Inferior parietal cortex (tissue), 1 donor: ENCODE data around the gene IL15.
"Not testable (repeated sequence)": the region's sequence is repeated elsewhere in the genome, so short reads cannot be mapped to it uniquely, and the experiment has no call there.

Experiments
- DNase-seq: peaks from one replicate; pipeline ENCODE4 v3.0.0-alpha.2; 2016; ENCODE audit errors: extremely low spot score

The IL15 gene

DNA sequence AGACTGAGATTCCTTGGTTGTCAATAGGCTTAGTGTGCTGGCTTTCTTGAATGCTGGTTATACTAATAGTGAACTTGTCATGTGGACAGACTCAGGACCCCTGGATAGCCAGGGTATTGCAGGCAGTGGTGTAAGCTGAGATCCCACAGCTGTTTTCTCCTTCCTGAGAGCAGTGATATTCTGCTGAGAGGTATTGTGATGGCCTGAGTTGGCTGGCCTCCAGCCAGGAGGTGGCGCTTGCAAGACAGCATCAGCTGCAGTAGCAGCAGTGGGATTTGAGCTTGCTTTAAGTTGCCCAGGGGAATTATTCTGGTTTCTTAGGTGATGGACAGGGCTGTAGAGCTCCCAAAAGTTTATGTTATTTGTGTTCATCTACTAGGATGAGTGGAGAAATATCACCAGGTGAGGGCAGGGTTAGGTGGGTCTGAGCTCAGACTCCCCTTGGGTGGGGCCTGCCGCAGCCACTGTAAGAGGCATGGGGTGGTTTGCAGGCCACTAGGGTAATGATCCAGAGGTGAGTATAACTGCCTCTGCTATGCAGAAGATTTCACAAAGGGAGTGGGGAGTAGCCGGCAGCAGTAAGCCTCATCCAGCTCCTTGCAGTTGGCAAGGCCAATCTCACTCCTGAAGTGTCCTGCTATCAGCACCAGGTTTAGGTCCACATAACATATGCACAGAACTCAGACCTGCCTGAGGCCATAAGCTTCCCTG lies 66.2 kb downstream of the IL15 start:
- DNase-seq = no peak

DNA sequence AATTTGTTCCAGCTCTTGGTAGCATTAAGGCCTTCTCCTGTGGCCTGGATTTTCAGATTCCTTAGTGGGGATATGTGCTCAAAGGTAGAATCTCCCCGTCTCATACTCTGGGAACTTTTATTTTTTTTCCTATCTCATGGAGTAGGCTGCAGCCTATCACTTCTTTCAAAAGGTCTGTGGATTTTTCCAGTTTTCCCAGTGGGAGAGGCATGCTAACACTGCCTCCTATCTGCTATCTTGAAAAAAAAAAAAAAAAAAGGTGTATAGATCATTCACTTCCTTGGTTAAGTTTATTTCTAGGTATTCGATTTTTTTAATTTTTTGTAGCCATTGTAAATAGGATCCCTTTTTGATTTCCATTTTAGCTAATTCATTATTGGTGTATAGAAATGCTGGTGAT lies 67.1 kb downstream of the IL15 start:
- DNase-seq = no peak

DNA sequence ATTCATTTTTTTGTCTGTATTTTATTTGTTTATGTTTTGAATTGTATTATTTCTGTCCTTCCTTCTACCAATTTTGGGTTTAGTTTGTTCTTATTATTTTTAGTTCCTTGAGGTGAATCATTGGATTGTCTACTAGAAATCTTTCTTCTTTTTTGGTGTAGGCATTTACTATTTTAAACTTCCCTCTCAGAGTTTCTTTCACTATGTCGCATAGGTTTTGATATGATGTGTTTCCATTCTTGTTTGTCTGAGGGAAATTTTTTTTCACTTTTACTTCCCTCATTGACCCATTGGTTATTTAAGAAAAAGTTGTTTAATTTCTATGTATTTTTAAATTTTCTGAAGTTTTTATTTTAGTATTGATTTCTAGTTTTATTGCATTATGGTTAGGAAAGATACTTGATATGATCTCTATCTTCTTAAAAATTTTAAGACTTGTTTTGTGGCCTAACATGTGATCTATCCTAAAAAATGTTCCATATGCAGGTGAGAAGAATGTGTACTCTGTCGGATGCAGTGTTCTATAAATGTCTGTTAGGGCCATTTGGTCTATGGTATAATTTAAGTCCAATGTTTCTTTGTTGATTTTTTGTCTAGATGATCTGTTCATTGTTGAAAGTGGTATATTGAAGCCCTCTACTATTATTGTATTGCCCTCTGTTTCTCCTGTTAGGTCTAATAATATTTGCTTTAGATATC lies 68.8 kb downstream of the IL15 start:
- DNase-seq = no peak

DNA sequence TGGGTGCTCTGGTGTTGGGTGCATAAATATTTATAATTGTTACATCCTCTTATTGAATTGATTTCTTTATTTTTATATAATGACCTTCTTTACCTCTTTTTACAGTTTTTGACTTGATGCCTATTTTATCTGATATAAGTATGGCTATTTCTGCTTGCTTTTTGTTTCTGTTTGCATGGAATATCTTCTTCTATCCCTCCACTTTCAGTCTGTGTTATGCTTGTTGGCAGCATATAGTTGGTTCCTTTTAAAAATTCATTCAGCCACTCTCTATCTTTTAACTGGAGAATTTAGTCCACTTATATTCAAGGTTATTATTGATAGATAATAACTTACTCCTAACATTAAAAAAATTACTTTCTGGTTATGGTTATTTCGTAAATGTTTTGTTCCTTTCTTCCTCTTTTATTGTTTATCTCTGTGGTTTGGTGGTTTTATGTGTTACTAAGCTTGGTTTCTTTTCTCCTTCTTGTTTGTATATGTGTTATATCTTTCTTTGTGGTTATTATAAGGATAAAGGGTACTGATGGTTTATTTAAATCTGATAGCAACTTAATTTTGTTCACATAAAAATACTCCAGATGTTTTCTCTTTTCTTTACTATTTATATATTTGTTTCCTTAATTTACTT lies 69.5 kb downstream of the IL15 start:
- no peak for DNase-seq

DNA sequence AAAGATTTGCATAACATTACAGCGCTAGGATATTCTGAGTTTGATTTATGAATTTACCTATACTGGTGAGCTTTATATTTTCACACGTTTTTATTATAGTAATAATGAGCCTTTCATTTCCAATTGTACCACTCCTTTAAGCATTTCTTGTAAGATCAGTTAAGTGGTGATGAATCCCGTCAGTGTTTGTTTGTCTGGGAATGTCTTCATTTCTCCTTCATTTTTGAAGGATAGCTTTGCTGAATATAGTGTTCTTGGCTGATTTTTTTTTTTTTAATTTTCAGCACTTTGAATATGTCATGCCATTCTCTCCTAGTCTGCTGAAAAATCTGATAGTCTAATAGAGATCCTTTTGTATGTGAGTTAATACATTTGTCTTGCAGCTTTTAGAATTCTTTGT lies 70.1 kb downstream of the IL15 start:
- DNase-seq = no peak

DNA sequence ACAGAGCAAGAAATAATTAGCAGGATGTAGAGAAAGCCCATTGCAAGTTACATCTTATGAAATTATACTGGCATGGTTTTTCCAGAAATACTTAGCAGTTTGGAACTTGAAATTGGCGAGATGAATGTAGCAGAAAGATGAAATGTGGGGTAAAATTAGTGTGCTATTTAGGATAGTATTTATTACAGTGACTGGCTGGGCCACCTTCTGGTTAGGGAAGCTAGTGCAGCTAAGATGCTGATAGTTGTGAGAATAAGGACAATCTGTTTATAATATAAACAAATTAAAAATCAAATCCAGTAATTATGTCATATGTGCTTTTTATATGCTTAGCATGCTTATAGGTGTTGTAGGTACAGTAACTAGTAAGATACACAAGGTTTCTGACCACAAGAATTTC lies 74.8 kb downstream of the IL15 start:
- DNase-seq = no peak

DNA sequence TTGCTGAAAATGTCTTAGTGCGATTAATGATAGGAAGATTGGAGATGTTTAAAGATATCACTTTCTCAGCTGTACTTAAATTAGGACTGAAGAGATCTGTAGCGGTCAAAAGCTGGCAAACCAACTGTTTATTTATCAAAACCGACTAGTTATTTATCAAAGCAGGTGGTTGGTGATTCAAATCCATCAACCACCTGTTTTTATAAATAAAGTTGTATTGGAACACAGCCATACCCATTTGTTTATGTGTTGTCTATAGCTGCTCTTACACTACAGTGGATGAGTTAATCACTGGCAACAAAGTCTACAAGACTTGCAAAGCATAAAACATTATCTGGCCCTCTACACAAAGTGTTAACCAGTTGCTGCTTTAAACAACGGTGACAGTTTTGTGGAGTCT lies 76.8 kb downstream of the IL15 start:
- no peak for DNase-seq

DNA sequence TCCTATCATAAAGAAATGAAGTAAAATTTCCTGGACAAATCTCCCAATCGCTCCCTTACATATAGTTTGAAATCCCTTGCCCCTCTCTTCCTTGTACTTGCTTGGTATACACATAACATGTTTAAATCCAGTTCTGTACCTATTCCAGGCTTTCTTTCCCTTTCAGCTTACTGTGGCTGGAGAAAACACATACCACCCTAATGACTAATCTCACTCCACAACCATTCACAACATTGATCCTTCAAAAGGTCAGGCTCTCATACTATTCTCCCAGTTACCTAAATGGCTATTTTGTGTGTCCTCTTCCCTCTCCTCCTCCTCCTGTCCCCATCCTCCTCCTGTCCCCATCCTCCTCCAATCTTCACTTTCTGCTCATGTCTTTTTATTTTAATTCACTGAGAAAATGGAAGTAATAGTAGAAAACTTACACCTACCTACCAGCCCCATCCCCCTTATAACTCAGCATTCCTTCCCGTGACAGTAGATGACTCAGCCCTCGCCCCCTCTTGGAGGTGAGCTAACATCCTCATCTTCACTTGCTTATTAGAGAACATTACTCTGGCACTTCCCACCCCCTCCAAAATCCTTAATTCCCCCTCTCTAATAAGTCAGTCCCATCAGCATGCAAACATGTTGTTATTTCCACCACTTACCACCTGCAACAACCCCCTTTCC lies 77.5 kb downstream of the IL15 start:
- DNase-seq = no peak

DNA sequence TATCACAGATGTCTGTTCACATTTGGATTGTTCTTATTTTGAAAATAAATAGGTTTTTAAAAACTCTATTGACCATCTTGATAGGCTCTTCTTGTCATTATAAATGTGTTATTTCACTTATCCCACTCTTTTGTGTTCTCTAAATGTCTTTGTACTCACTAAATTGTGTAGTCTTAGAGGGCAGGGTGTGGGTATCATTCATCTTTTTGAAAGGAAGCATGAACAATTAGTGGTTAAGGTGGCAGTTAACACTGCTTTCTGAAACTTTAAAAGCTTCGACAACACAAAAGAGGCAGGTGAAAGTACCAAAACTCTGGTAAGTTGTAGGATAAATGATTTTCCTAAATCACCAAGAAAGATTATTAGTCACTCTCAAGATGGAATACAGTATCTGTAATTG lies 83.2 kb downstream of the IL15 start:
- DNase-seq = no peak

DNA sequence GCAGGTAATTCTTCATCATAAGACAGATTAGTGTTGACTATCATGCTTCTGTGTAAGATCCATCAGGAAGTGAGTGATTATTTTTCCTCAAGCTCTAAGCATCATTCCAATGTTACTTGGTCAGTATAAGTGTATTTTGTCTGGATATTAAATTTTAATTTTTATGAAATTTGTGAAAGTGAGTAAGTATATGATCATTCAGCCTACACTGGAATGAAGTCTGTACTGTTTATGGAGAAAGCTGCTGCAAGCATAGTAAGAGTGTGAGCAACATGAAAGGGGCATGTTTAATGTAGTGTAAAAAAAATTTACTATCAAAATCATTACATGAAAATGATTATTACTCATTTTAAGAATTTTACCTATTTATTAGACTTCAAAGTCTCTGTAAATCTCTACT lies 84.8 kb downstream of the IL15 start:
- DNase-seq = no peak

DNA sequence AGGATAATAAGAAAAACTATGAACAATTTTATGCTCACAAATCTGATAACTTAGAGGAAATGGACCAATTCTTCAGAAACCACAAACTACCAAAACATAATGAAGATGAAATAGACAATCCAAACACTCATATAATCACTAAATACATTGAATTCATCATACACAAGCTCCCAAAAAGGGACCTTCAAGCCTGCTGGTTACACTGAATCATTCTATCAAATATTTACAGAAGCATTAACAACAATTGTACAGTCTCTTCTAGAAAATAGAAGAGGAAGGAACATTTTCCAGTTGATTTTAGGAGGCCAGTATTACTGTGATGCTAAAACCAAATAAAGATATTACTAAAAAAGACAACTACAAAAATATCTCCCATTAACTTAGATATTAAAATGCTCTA lies 88.3 kb downstream of the IL15 start:
- DNase-seq = no peak

DNA sequence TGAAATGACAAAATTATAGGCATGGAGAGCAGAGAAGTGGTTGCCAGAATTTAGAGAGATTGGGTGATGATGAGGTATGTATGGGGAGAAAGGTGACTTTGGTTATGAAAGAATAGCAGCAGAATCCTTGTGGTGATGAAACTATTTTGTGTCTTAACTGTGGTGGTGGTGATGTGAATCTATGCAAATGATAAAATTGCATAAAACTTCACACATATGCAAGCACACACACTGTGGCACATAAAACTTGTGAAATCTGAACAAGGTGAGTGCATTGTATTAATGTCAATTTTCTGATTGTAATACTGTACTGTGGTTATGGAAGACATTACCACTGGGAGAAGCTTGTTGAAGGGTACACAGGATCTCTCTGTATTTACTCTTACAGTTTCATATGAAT lies 91.0 kb downstream of the IL15 start:
- no peak for DNase-seq

DNA sequence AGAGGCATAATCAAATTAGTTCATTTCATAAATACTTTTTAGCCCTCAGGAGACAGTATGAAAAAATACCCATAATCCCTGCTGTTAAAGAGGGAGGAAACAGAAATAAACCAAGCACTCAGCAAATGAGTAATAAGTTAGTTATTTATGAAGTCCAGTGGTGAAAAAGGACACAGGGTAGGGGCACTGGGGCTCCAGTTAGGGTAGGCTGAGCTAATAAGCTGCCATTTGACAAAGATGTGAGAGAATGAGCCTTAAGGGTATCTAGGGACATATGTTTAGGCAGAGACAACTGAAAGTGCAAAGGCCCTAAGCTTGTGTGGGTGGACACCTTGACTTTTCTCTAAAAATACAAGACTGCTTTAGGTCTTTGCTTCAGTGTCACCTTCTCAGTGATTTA lies 94.4 kb downstream of the IL15 start:
- no peak for DNase-seq

DNA sequence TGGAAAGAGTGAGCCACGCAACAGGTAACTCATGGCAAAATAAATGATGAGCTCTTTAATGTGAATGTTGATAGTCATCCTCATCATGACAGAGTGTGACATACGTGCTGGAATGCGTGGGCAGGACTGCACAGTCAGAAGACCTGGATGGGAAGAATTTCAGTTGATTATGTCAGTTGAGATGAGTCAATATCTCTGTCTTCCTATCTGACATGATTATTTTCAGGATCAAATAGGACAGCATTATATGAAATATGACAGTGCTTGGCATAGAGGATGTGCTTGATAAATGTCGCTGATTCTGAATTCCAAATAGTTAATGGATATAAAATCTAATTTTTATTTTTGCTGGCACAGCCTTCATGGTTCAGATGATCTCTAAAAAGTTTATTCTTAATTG lies 95.1 kb downstream of the IL15 start:
- DNase-seq = no peak

DNA sequence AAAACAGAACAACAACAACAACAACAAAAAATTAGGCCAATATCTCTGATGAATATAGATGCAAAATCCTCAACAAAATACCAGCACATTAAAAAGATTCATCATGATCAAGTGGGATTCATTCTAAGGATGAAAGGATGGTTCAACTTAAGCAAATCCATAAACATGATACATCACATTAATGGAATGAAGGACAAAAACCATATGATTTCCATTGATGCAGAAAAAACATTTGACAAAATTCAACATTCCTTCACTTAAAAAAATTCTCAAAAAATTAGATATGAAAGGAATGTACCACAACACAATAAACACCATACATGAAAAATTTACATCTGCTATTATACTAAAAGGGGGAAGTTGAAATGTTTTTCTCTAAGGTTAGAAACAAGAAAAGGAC lies 103.3 kb downstream of the IL15 start:
- no peak for DNase-seq

DNA sequence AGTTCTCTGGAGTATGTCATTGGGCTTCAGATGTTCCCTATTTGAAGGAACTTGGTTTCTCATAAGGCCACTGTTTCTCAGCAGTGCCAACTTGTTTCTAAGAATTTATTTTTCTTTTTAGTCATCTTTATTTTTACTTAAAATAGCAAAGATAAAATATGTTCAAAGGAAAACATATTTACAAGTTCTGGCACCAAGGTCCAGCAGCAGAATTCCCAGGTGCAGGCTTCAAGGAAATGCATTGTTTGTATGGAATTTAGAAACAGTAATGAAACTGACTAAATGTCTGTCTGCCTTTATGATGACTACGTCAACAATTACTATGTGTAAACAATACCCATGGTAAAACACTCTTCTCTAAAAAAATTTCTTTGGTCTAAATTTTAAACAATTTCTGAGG lies 109.6 kb downstream of the IL15 start:
- DNase-seq = no peak

DNA sequence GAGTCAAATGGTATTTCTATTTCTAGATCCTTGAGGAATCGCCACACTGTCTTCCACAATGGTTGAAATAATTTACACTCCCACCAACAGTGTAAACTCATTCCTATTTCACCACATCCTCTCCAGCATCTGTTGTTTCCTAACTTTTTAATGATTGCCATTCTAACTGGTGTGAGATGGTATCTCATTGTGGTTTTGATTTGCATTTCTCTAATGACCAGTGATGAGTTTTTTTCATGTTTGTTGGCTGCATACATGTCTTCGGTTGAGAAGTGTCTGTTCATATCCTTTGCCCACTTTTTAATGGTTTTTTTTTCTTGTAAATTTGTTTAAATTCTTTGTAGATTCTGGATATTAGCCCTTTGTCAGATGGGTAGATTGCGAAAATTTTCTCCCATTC lies 115.4 kb downstream of the IL15 start:
- DNase-seq = not testable (repeated sequence)

DNA sequence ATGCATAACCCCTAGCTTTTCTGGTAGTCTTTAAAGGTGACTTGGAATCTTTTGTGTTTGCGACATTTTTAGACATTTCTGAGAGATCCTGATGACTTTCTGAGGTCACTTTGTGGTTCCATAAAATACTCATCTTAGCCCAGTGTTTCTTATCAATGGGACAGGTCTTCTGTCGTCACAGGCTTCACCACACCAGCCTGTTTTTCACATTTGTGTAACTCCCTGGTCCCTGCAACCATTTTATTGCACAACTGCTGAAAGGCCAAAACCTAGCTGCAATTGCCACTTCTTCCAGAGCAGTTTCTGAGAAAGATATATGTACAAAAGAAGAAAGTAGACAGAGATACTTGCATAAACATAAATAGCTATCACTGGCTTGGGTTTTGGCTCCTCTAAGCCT lies 120.9 kb downstream of the IL15 start:
- no peak for DNase-seq

DNA sequence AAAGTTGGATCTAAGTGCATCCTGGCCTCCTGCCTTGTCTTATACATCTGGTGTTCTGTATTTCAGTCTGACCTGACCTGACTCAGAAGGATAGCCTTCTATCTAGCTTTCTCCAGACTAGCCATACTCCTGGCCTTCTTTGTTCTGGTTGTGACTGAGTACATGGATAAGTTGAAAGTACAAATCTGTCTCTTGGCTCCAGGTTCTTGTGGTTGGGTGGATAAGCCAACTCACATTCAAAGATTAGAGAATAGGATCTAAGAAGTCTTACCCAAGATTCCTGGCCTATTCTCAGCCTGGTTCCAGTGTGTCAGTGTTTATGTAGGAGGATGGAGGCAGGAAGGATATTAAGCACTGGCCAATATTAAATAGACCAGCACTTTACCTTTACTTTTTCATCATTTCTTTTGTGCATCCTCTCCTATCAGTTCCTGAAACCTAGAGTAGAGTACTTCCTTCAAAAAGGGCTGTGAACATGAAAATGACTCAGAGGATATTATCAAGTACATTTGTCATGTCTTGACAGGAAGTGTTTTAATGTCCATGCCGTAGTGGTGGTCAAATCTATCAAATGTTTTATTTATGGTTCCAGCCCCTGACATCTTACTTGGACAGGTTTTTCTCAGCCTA lies 123.5 kb downstream of the IL15 start:
- DNase-seq = no peak

DNA sequence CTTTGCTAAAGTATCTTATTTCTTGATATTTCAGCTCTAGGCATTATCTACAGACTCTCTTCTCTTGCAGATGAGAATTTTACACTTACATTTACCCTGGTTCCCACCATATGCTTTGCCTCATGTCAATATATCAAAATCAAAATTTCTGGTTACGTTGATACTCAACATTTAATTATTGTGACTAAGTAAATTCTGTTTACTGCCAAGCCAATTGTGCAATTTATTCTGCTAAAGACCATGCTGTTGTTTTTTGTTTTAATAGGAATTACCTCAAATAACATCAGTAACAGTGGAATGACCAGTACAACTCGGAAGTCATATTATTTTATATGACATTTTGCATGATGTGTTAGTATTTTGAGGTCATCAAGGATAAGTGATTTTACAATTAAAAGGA lies 125.5 kb downstream of the IL15 start:
- no peak for DNase-seq

DNA sequence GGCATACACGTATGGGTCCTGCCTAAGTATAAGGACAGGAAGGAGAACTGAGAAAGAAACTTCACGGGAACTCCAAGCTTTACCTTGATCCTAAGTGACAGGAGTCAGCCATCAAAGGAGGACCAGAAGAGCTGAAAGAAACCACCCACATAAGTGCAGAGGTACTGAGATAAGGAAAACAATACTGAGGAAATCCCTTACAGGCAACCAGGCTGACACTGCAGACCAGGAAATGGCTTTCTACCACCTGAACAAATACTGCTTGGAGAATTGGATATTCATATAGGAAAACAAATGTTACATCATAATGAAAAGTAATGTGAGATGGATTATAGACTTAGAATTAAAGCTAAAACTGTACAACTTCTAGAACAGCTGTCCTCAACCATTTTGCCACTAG lies 127.0 kb downstream of the IL15 start:
- no peak for DNase-seq

DNA sequence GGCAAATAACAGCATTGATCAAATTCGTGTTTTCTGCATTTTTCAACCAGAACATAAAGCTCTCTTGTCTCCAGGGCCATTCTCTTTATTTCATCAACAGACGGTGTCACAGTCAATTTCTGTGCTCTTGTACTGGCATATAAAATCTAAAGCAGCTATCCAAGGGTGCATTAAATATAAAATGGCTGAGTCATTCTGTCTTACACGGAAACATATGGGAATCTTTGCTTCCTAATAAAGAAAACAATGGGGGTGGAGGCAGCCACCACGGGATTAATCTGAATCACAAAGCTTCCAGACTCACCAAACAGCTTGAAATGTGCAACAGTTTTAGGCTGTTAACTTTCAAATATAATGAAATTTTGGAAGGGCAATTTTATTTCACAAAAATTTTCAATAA lies 132.6 kb downstream of the IL15 start:
- peak; percentile 20 for DNase-seq
